GM19099 (cell line): ENCODE results near the gene FNDC11.

ENCODE experiments used
- POLR2A ChIP-seq: IDR thresholded peaks from 3 replicates; pipeline ENCODE4 v1.6.1; 2011; ENCODE audit warnings: low read depth; ENCODE audit not compliant: insufficient read length; ENCODE audit errors: extremely low read depth

Gene FNDC11

GRCh38 chr20:63542696-63543095, 11.3 kb upstream of the FNDC11 start:
- no peak for TF ChIP-seq POLR2A

GRCh38 chr20:63543131-63543530, 10.8 kb upstream of the FNDC11 start:
- no peak for TF ChIP-seq POLR2A

- no peak for TF ChIP-seq POLR2A
Observed at GRCh38 chr20:63543733-63544132, 10.2 kb upstream of the FNDC11 start.

GRCh38 chr20:63544241-63544957, 9.6 kb upstream of the FNDC11 start:
- TF ChIP-seq POLR2A: no peak

- no peak for TF ChIP-seq POLR2A
Observed at GRCh38 chr20:63544958-63545516, 8.9 kb upstream of the FNDC11 start.

- no peak for TF ChIP-seq POLR2A
Observed at GRCh38 chr20:63545814-63546213, 8.1 kb upstream of the FNDC11 start.

GRCh38 chr20:63546256-63546955, 7.6 kb upstream of the FNDC11 start:
- no peak for TF ChIP-seq POLR2A

GRCh38 chr20:63546956-63547724, 6.8 kb upstream of the FNDC11 start:
- TF ChIP-seq POLR2A: no peak

GRCh38 chr20:63547725-63548480, 6.1 kb upstream of the FNDC11 start, which contains the start of gene SRMS:
Gene SRMS (minus strand): TSS chr20:63547749. CDS start chr20:63547463, 286 bp downstream.
- TF ChIP-seq POLR2A: no peak

- no peak for TF ChIP-seq POLR2A
Observed at GRCh38 chr20:63548542-63548941, 5.4 kb upstream of the FNDC11 start.

GRCh38 chr20:63549019-63549418, 4.9 kb upstream of the FNDC11 start:
- TF ChIP-seq POLR2A: no peak

GRCh38 chr20:63549679-63550282, 4.2 kb upstream of the FNDC11 start:
- no peak for TF ChIP-seq POLR2A

- no peak for TF ChIP-seq POLR2A
Observed at GRCh38 chr20:63551068-63551467, 2.9 kb upstream of the FNDC11 start.

- no peak for TF ChIP-seq POLR2A
Observed at GRCh38 chr20:63552481-63553249, 1.3 kb upstream of the FNDC11 start.
